H9 (cell line): ENCODE measurements around the gene TMF1. TPM values are rescaled to one million over a fixed set of nuclear protein-coding genes. Genes with fewer than 3 reads are reported as not detected.

Experiments
- DNase-seq: peaks from one replicate; pipeline ENCODE4 v3.0.0-alpha.2; 2017
- H2AFZ ChIP-seq: one replicate; pipeline ENCODE4 v1.6.1; 2013; ENCODE audit warnings: mild to moderate bottlenecking, low read length, control low read depth, moderate library complexity
- H2AK5ac ChIP-seq: 2 replicates; pipeline ENCODE4 v1.6.1; 2013; ENCODE audit warnings: low read length, control low read depth, mixed read lengths; ENCODE audit not compliant: insufficient read length
- H2BK120ac ChIP-seq: one replicate; pipeline ENCODE4 v1.6.1; 2013; ENCODE audit warnings: low read depth, mild to moderate bottlenecking, low read length, control low read depth, inconsistent platforms; ENCODE audit not compliant: poor library complexity, severe bottlenecking
- H2BK12ac ChIP-seq: 2 replicates; pipeline ENCODE4 v1.6.1; 2013; ENCODE audit warnings: low read length, control low read depth, mixed read lengths, low read depth; ENCODE audit not compliant: insufficient read length
- H2BK15ac ChIP-seq: 2 replicates; pipeline ENCODE4 v1.6.1; 2013; ENCODE audit warnings: low read depth, low read length, control low read depth
- H2BK20ac ChIP-seq: one replicate; pipeline ENCODE4 v1.6.1; 2013; ENCODE audit warnings: low read depth, mild to moderate bottlenecking, low read length, control low read depth, inconsistent platforms; ENCODE audit not compliant: poor library complexity, severe bottlenecking
- H2BK5ac ChIP-seq: 2 replicates; pipeline ENCODE4 v1.6.1; 2013; ENCODE audit warnings: low read length, control low read depth, mixed read lengths; ENCODE audit not compliant: insufficient read length
- H3K14ac ChIP-seq: 2 replicates; pipeline ENCODE4 v1.6.1; 2013; ENCODE audit warnings: low read length, control low read depth; ENCODE audit not compliant: insufficient read depth
- H3K18ac ChIP-seq: 2 replicates; pipeline ENCODE4 v1.6.1; 2013; ENCODE audit warnings: low read depth, mild to moderate bottlenecking, mixed read lengths, low read length, control low read depth; ENCODE audit not compliant: insufficient read length
- H3K23ac ChIP-seq: 2 replicates; pipeline ENCODE4 v1.6.1; 2013; ENCODE audit warnings: low read length, control low read depth, mixed read lengths, low read depth; ENCODE audit not compliant: insufficient read length
- H3K23me2 ChIP-seq: 2 replicates; pipeline ENCODE4 v1.6.1; 2013; ENCODE audit warnings: low read depth, mild to moderate bottlenecking, mixed read lengths, low read length, control low read depth; ENCODE audit not compliant: insufficient read length, poor library complexity, severe bottlenecking
- H3K27ac ChIP-seq: 2 replicates; pipeline ENCODE4 v1.5.1; 2013; ENCODE audit warnings: low read length, control low read depth, mixed read lengths, low read depth; ENCODE audit not compliant: insufficient read length
- H3K27me3 ChIP-seq: 2 replicates; pipeline ENCODE4 v1.6.1; 2013; ENCODE audit warnings: low read length, control low read depth, inconsistent platforms; ENCODE audit not compliant: insufficient read depth
- H3K4ac ChIP-seq: 2 replicates; pipeline ENCODE4 v1.6.1; 2013; ENCODE audit warnings: low read depth, mild to moderate bottlenecking, control low read depth, inconsistent platforms, low read length, moderate library complexity
- H3K4me1 ChIP-seq: 2 replicates; pipeline ENCODE4 v1.6.1; 2013; ENCODE audit warnings: low read length, control low read depth, inconsistent platforms; ENCODE audit not compliant: insufficient read depth
- H3K4me2 ChIP-seq: 2 replicates; pipeline ENCODE4 v1.6.1; 2013; ENCODE audit warnings: low read length, control low read depth, mixed read lengths; ENCODE audit not compliant: insufficient read length, insufficient read depth
- H3K56ac ChIP-seq: 2 replicates; pipeline ENCODE4 v1.6.1; 2013; ENCODE audit warnings: low read depth, mild to moderate bottlenecking, mixed read lengths, low read length, control low read depth; ENCODE audit not compliant: insufficient read length
- H3K79me1 ChIP-seq: 2 replicates; pipeline ENCODE4 v1.6.1; 2013; ENCODE audit warnings: low read depth, mild to moderate bottlenecking, moderate library complexity, low read length, control low read depth, inconsistent platforms; ENCODE audit not compliant: insufficient read depth, poor library complexity, severe bottlenecking
- H3K79me2 ChIP-seq: 2 replicates; pipeline ENCODE4 v1.6.1; 2013; ENCODE audit warnings: low read length, control low read depth, inconsistent platforms; ENCODE audit not compliant: insufficient read depth
- H3K9ac ChIP-seq: 2 replicates; pipeline ENCODE4 v1.6.1; 2013; ENCODE audit warnings: low read length, control low read depth, mixed read lengths; ENCODE audit not compliant: insufficient read length; ENCODE audit errors: extremely low read depth
- H3K9me3 ChIP-seq: one replicate; pipeline ENCODE4 v1.6.1; 2013; ENCODE audit warnings: low read depth, low read length, inconsistent platforms; ENCODE audit not compliant: control insufficient read depth
- H3T11ph ChIP-seq: one replicate; pipeline ENCODE4 v1.6.1; 2013; ENCODE audit warnings: mild to moderate bottlenecking, low read length, control low read depth, inconsistent platforms
- H4K20me1 ChIP-seq: one replicate; pipeline ENCODE4 v1.6.1; 2013; ENCODE audit not compliant: control insufficient read depth, insufficient read length, insufficient read depth
- H4K5ac ChIP-seq: 2 replicates; pipeline ENCODE4 v1.6.1; 2013; ENCODE audit warnings: low read depth, mild to moderate bottlenecking, mixed read lengths, low read length, control low read depth; ENCODE audit not compliant: insufficient read length
- H4K8ac ChIP-seq: replicated peaks from 2 replicates; pipeline ENCODE4 v1.6.1; 2013; ENCODE audit warnings: low read length, control low read depth, mixed read lengths, low read depth; ENCODE audit not compliant: insufficient read length
- H4K91ac ChIP-seq: 2 replicates; pipeline ENCODE4 v1.6.1; 2013; ENCODE audit warnings: low read depth, mild to moderate bottlenecking, moderate library complexity, mixed read lengths, low read length, control low read depth; ENCODE audit not compliant: insufficient read length
- H3K27ac Mint-ChIP-seq, 3 experiments: 2 replicates in 2 of 3; 3 replicates in 1 of 3; pipeline ENCODE4 v1.8.0; 2020 to 2021; ENCODE audit warnings: mixed read lengths in 3 of 3, mild to moderate bottlenecking in 1 of 3, moderate library complexity in 1 of 3
- H3K27me3 Mint-ChIP-seq: 2 replicates; pipeline ENCODE4 v1.8.0; 2021; ENCODE audit warnings: low read depth, mild to moderate bottlenecking, moderate library complexity, mixed read lengths
- H3K36me3 Mint-ChIP-seq, 3 experiments: 2 replicates in 2 of 3; 3 replicates in 1 of 3; pipeline ENCODE4 v1.8.0; 2020 to 2021; ENCODE audit warnings: low read depth in 3 of 3, mixed read lengths in 3 of 3; ENCODE audit not compliant: insufficient read depth in 1 of 3
- H3K4me1 Mint-ChIP-seq, 2 experiments: 2 replicates each; pipeline ENCODE4 v1.8.0; 2020; ENCODE audit warnings: mixed read lengths in 2 of 2
- H3K4me3 Mint-ChIP-seq, 2 experiments: 2 replicates in 1 of 2; 3 replicates in 1 of 2; pipeline ENCODE4 v1.8.0; 2020 to 2021; ENCODE audit warnings: mild to moderate bottlenecking in 2 of 2, mixed read lengths in 2 of 2, moderate library complexity in 1 of 2
- H3K9me3 Mint-ChIP-seq, 2 experiments: 2 replicates in 1 of 2; 3 replicates in 1 of 2; pipeline ENCODE4 v1.8.0; 2020; ENCODE audit warnings: mild to moderate bottlenecking in 2 of 2, mixed read lengths in 2 of 2, moderate library complexity in 1 of 2
- CTCF ChIP-seq: fragments of 200-600 bp; sonication (generic); conservative IDR thresholded peaks from 3 replicates; pipeline ENCODE4 v1.8.0; 2021; ENCODE audit warnings: antibody characterized with exemption, mild to moderate bottlenecking
- WGBS: extraction: QIAGEN DNeasy Blood & Tissue Kit; methylation state at CpG from one replicate; pipeline ENCODE4 v1.1.7; 2013; ENCODE audit warnings: missing lambda C conversion rate, low lambda C conversion rate, mixed read lengths; ENCODE audit not compliant: insufficient read length; ENCODE audit errors: extremely low coverage; 5-methylcytosine and 5-hydroxymethylcytosine counted together
- total RNA-seq: library from RNA; stranded (reverse); gene quantifications from 2 replicates; pipeline ENCODE4 v1.2.1, GENCODE V29; 2021

Gene TMF1
- total RNA-seq, 1 experiment from 2014 or later = 21.9 TPM

GRCh38 chr3:69065318-69065964, 13.3 kb upstream of the TMF1 start:
- Histone ChIP-seq H3K4ac (no peak overlapping the region), H2BK12ac (no peak overlapping the region), H3K18ac (no peak overlapping the region), H3K27ac (no peak overlapping the region), H3K79me2 (no peaks in the 10 kb centered on the region), H2BK20ac (no peak overlapping the region), H2BK5ac (no peak overlapping the region), H3K56ac (no peak overlapping the region), H2AFZ (no peak overlapping the region), H2BK15ac (no peak overlapping the region), H3K23me2 (no peaks in the 10 kb centered on the region), H2AK5ac (no peak overlapping the region), H3T11ph (no peak overlapping the region), H3K4me1 (no peaks in the 10 kb centered on the region), H3K4me2 (no peak overlapping the region), H3K23ac (no peak overlapping the region), H4K91ac (no peak overlapping the region), H4K20me1 (no peaks in the 10 kb centered on the region), H4K8ac (no peak overlapping the region), H3K9ac (no peak overlapping the region), H3K9me3 (no peaks in the 10 kb centered on the region), H3K27me3 (no peaks in the 10 kb centered on the region), H4K5ac (no peak overlapping the region), H2BK120ac (no peak overlapping the region), H3K79me1 (no peaks in the 10 kb centered on the region), H3K14ac (no peak overlapping the region)
- H3K27ac Mint-ChIP-seq = peak overlapping the region in 1 of 3 experiments; percentile 7; a peak in 2 of 7 replicates
- WGBS = no CpG with 5 or more reads among the region's 6 CpGs
- H3K4me3 Mint-ChIP-seq = no peak overlapping the region
- no peaks in the 10 kb centered on the region for H3K4me1 Mint-ChIP-seq
- H3K9me3 Mint-ChIP-seq = no peaks in the 10 kb centered on the region
- H3K27me3 Mint-ChIP-seq = no peaks in the 10 kb centered on the region
- peaks cover 15 to 30% (median 28%) of the 10 kb centered on the region in 3 experiments for H3K36me3 Mint-ChIP-seq
- no peak for TF ChIP-seq CTCF
- no peak for DNase-seq
